Measurements from ENCODE around the gene ELOVL6. TPM values are rescaled to one million over a fixed set of nuclear protein-coding genes. Genes with fewer than 3 reads are reported as not detected.
"Not testable (repeated sequence)": the region's sequence is repeated elsewhere in the genome, so short reads cannot be mapped to it uniquely, and the experiment has no call there.

The ELOVL6 gene
- total RNA-seq, 1 experiment from 2014 or later = 25.3 TPM

DNA sequence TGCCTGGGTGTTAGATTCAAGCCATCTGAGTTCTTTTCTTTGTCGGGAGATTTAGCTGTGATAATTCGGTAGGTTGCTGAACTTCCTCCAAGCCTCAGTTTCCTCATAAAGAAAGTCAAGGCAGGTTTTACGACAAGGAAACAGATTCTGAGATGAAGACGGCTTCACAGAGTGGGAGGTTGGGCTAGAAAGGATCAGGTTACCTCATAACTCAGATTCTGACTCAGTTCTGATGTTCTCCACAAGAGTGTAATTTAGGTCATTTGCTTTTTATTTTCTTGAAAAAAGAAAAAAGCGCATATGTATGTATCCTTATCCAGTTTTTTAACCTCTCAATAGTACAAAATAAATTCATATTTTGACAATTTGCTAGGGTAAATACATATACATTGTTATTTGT is 47.2 kb upstream of the ELOVL6 start:
- H3K27ac ChIP-seq = peak overlapping the region; percentile 50
- no peaks in the 10 kb centered on the region for H4K20me1 ChIP-seq (ENCODE audit: insufficient read depth)
- no peaks in the 10 kb centered on the region for H3K9me3 ChIP-seq (ENCODE audit: insufficient read depth, low read depth)
- H3K36me3 ChIP-seq (ENCODE audit: low read depth) = no peaks in the 10 kb centered on the region
- CTCF ChIA-PET = no interaction called here
- H3K9me2 ChIP-seq (ENCODE audit: insufficient read depth) = no peaks in the 10 kb centered on the region
- H3K4me1 ChIP-seq (replicated peaks; ENCODE audit: insufficient read depth) = peaks cover 11% of the 10 kb centered on the region
- peak overlapping the region; percentile 77 for H3K4me2 ChIP-seq
- intact Hi-C loops (cut with micrococcal nuclease; ENCODE audit: unreplicated experiment) = no loop called here
- DNase-seq = peak in 1 of 2 experiments; percentile 1
- BruUV-seq (replicated peaks) = no TSS peak
- H3K27me3 ChIP-seq (ENCODE audit: insufficient read depth, low read depth) = no peaks in the 10 kb centered on the region
- no peaks in the 10 kb centered on the region for H3K79me2 ChIP-seq (ENCODE audit: low read depth)
- POLR2A ChIA-PET (ENCODE audit: unreplicated experiment) = interaction anchor here (0.6 to 0.7 kb wide), 2 partner anchors 242 to 1297 kb away, joined by 3 to 4 read pairs; no protein-coding TSS in a partner anchor
- peak overlapping the region; percentile 73; the same call in 1 of the 2 replicates for H2AFZ ChIP-seq
- H3F3A ChIP-seq (ENCODE audit: insufficient read depth, low read depth) = no peaks in the 10 kb centered on the region
- TF ChIP-seq CTCF (conservative IDR thresholded peaks at IDR 0.05) (no peak), EZH2 (IDR thresholded peaks at IDR 0.05; ENCODE audit: low read depth) (no peak)
- H3K4me3 ChIP-seq = no peak overlapping the region

GRCh38 chr4:110236324-110236723 is 37.9 kb upstream of the ELOVL6 start:
- intact Hi-C loops (cut with micrococcal nuclease; ENCODE audit: unreplicated experiment) = no loop called here
- H3K9me2 ChIP-seq (ENCODE audit: insufficient read depth) = no peaks in the 10 kb centered on the region
- no peaks in the 10 kb centered on the region for H3K9me3 ChIP-seq (ENCODE audit: insufficient read depth, low read depth)
- POLR2A ChIA-PET (ENCODE audit: unreplicated experiment) = no interaction called here
- H3K4me3 ChIP-seq = no peak overlapping the region
- H3K36me3 ChIP-seq (ENCODE audit: low read depth) = no peaks in the 10 kb centered on the region
- no TSS peak for BruUV-seq (replicated peaks)
- no peaks in the 10 kb centered on the region for H3F3A ChIP-seq (ENCODE audit: insufficient read depth, low read depth)
- H3K79me2 ChIP-seq (ENCODE audit: low read depth) = no peaks in the 10 kb centered on the region
- H3K27me3 ChIP-seq (ENCODE audit: insufficient read depth, low read depth) = no peaks in the 10 kb centered on the region
- CTCF ChIA-PET = no interaction called here
- no peak overlapping the region for H3K27ac ChIP-seq
- H3K4me1 ChIP-seq (replicated peaks; ENCODE audit: insufficient read depth) = peaks cover 9% of the 10 kb centered on the region
- no peak overlapping the region for H2AFZ ChIP-seq
- H4K20me1 ChIP-seq (ENCODE audit: insufficient read depth) = no peaks in the 10 kb centered on the region
- no peak overlapping the region for H3K4me2 ChIP-seq
- TF ChIP-seq CTCF (conservative IDR thresholded peaks at IDR 0.05) (no peak), EZH2 (IDR thresholded peaks at IDR 0.05; ENCODE audit: low read depth) (no peak)
- no peak for DNase-seq

- H4K20me1 ChIP-seq (ENCODE audit: insufficient read depth); POLR2A ChIA-PET (ENCODE audit: unreplicated experiment); H3K4me2 ChIP-seq; H3K27ac ChIP-seq; H3K79me2 ChIP-seq (ENCODE audit: low read depth); H3F3A ChIP-seq (ENCODE audit: insufficient read depth, low read depth); H3K36me3 ChIP-seq (ENCODE audit: low read depth); intact Hi-C loops (cut with micrococcal nuclease; ENCODE audit: unreplicated experiment); H3K27me3 ChIP-seq (ENCODE audit: insufficient read depth, low read depth); H3K9me2 ChIP-seq (ENCODE audit: insufficient read depth); DNase-seq; H3K4me3 ChIP-seq; H3K9me3 ChIP-seq (ENCODE audit: insufficient read depth, low read depth); BruUV-seq (replicated peaks); CTCF ChIA-PET; H2AFZ ChIP-seq: not testable (repeated sequence)
- H3K4me1 ChIP-seq (replicated peaks; ENCODE audit: insufficient read depth) = peaks cover 15% of the 10 kb centered on the region
Measured at GRCh38 chr4:110233581-110233980, 35.2 kb upstream of the ELOVL6 start.

GRCh38 chr4:110231869-110232268 is 33.5 kb upstream of the ELOVL6 start:
- Histone ChIP-seq H3K27ac (0 out of 2 replicates have a peak overlapping the region, but pooled peaks have one; percentile 34), H3K36me3 (ENCODE audit: low read depth) (no peaks in the 10 kb centered on the region), H3F3A (ENCODE audit: insufficient read depth, low read depth) (peaks cover 3% of the 10 kb centered on the region; the same call in 1 of the 2 replicates), H4K20me1 (ENCODE audit: insufficient read depth) (no peaks in the 10 kb centered on the region), H2AFZ (no peak overlapping the region), H3K9me2 (ENCODE audit: insufficient read depth) (no peaks in the 10 kb centered on the region), H3K4me2 (no peak overlapping the region), H3K4me1 (replicated peaks; ENCODE audit: insufficient read depth) (peaks cover 15% of the 10 kb centered on the region), H3K4me3 (no peak overlapping the region), H3K9me3 (ENCODE audit: insufficient read depth, low read depth) (no peaks in the 10 kb centered on the region), H3K27me3 (ENCODE audit: insufficient read depth, low read depth) (no peaks in the 10 kb centered on the region), H3K79me2 (ENCODE audit: low read depth) (no peaks in the 10 kb centered on the region)
- TF ChIP-seq CTCF (conservative IDR thresholded peaks at IDR 0.05) (no peak), EZH2 (IDR thresholded peaks at IDR 0.05; ENCODE audit: low read depth) (no peak)
- intact Hi-C loops (cut with micrococcal nuclease; ENCODE audit: unreplicated experiment) = no loop called here
- DNase-seq = peak in 1 of 2 experiments; percentile 91
- BruUV-seq (replicated peaks) = no TSS peak
- POLR2A ChIA-PET (ENCODE audit: unreplicated experiment) = no interaction called here
- CTCF ChIA-PET = no interaction called here
